ENCODE results near the gene RAET1G.
"Not testable (repeated sequence)": the region's sequence is repeated elsewhere in the genome, so short reads cannot be mapped to it uniquely, and the experiment has no call there.

RAET1G gene

GRCh38 chr6:149934249-149935156, 11.6 kb upstream of the RAET1G start:
- DNase-seq (ENCODE audit: low read depth, low spot score), result peak; percentile 84

- no peak for DNase-seq (ENCODE audit: low read depth, low spot score)
Measured at GRCh38 chr6:149933461-149933860, 10.5 kb upstream of the RAET1G start.

GRCh38 chr6:149933036-149933435, 10.1 kb upstream of the RAET1G start:
- DNase-seq (ENCODE audit: low read depth, low spot score), result no peak

- no peak for DNase-seq (ENCODE audit: low read depth, low spot score)
Measured at GRCh38 chr6:149931501-149931900, 8.6 kb upstream of the RAET1G start.

GRCh38 chr6:149929422-149929821, 6.5 kb upstream of the RAET1G start:
- no peak for DNase-seq (ENCODE audit: low read depth, low spot score)

- not testable (repeated sequence) for DNase-seq (ENCODE audit: low read depth, low spot score)
Measured at GRCh38 chr6:149927025-149927424, 4.1 kb upstream of the RAET1G start.

GRCh38 chr6:149925974-149926777, 3.3 kb upstream of the RAET1G start:
- peak; percentile 91 for DNase-seq (ENCODE audit: low read depth, low spot score)

GRCh38 chr6:149925253-149925973, 2.5 kb upstream of the RAET1G start:
- DNase-seq (ENCODE audit: low read depth, low spot score), result peak; percentile 38

- no peak for DNase-seq (ENCODE audit: low read depth, low spot score)
Measured at GRCh38 chr6:149924933-149925252, 2.0 kb upstream of the RAET1G start.

- no peak for DNase-seq (ENCODE audit: low read depth, low spot score)
Measured at GRCh38 chr6:149924206-149924932, 1.4 kb upstream of the RAET1G start.

GRCh38 chr6:149923327-149923986, 536 bp upstream of the RAET1G start:
- DNase-seq (ENCODE audit: low read depth, low spot score), result no peak

- not testable (repeated sequence) for DNase-seq (ENCODE audit: low read depth, low spot score)
Measured at GRCh38 chr6:149922091-149922490, 830 bp downstream of the RAET1G start.

GRCh38 chr6:149921361-149921760, 1.6 kb downstream of the RAET1G start:
- no peak for DNase-seq (ENCODE audit: low read depth, low spot score)

- no peak for DNase-seq (ENCODE audit: low read depth, low spot score)
Measured at GRCh38 chr6:149919834-149920225, 3.1 kb downstream of the RAET1G start.

GRCh38 chr6:149919126-149919833, 3.6 kb downstream of the RAET1G start:
- not testable (repeated sequence) for DNase-seq (ENCODE audit: low read depth, low spot score)

GRCh38 chr6:149918151-149918905, 4.6 kb downstream of the RAET1G start:
- DNase-seq (ENCODE audit: low read depth, low spot score), result no peak

- DNase-seq (ENCODE audit: low read depth, low spot score), result no peak
Measured at GRCh38 chr6:149917679-149918078, 5.2 kb downstream of the RAET1G start.

- DNase-seq (ENCODE audit: low read depth, low spot score), result no peak
Measured at GRCh38 chr6:149915970-149916865, 6.7 kb downstream of the RAET1G start.

Measured in astrocyte of the hippocampus (primary cell).